K562 (cell line): ENCODE data around the gene GTSE1. TPM values are rescaled to one million over a fixed set of nuclear protein-coding genes. Genes with fewer than 3 reads are reported as not detected.
A peak's percentile ranks its signal among the peaks of the same experiment; 100 is the strongest.
"Not testable (repeated sequence)": the region's sequence is repeated elsewhere in the genome, so short reads cannot be mapped to it uniquely, and the experiment has no call there.

Experiments used
- ATAC-seq: fragments of 200-7000 bp; cut with Tn5 transposase; 3 replicates; pipeline ENCODE4 v1.9.1; 2020; ENCODE audit warnings: moderate library complexity
- BruUV-seq: library from RNA; stranded (reverse); fragments of 400-500 nt; replicated peaks from 2 replicates; lab custom pipeline; 2021; lab: Mats Ljungman, UMichigan
- CTCF ChIA-PET: fragments of 300-600 bp; formaldehyde crosslinking; extraction: SDS; loops from one replicate; lab custom pipeline; 2021; ENCODE audit warnings: low intra/inter-chr PET ratio; lab: Yijun Ruan, JAX
- POLR2A ChIA-PET: fragments of 300-600, 350-650 bp; sonication (Branson Sonifier 250); formaldehyde crosslinking; extraction: SDS; loops from one replicate; lab custom pipeline; 2021; ENCODE audit warnings: antibody characterized with exemption, inconsistent platforms; lab: Yijun Ruan, JAX
- DNase-seq, 4 experiments: peaks; one replicate each; pipeline versions ENCODE4 v3.0.0 to v3.0.0-alpha.2; 2011 to 2018; ENCODE audit warnings: low spot score in 3 of 4, mixed read lengths in 3 of 4; ENCODE audit errors: extremely low read depth in 1 of 4
- FAIRE-seq: peaks from 2 replicates; lab custom pipeline; 2011; peaks lifted over from hg19 to GRCh38; lab: Jason Lieb, UNC
- H2AFZ ChIP-seq: 2 replicates; pipeline ENCODE4 v1.6.0; 2011; ENCODE audit warnings: low read depth, low read length, control low read depth, inconsistent platforms
- H3K27ac ChIP-seq: fragments of 200-600 bp; 3 replicates; pipeline ENCODE4 v1.8.0; 2011; ENCODE audit warnings: low read depth, mild to moderate bottlenecking, control low read depth, inconsistent platforms, low read length, moderate library complexity, mixed read lengths; ENCODE audit errors: extremely low read depth
- H3K27me3 ChIP-seq, 2 experiments: fragments of 300-600 bp in 1 of 2; 2 replicates in 1 of 2; 3 replicates in 1 of 2; pipeline versions ENCODE4 v1.6.0 to v1.8.0; 2011; ENCODE audit warnings: inconsistent platforms in 2 of 2, low read length in 2 of 2, mild to moderate bottlenecking in 1 of 2, mixed read lengths in 1 of 2, moderate library complexity in 1 of 2; ENCODE audit not compliant: control insufficient read depth in 2 of 2, insufficient read depth in 2 of 2
- H3K36me3 ChIP-seq: fragments of 300-600 bp; 3 replicates; pipeline ENCODE4 v1.8.0; 2011; ENCODE audit warnings: mild to moderate bottlenecking, low read length, inconsistent platforms; ENCODE audit not compliant: control insufficient read depth, insufficient read depth
- H3K4me1 ChIP-seq, 2 experiments: fragments of 200-600 bp in 1 of 2; replicated peaks in 1 of 2; 2 replicates in 1 of 2; 3 replicates in 1 of 2; pipeline versions ENCODE4 v1.5.1 to v1.8.0; 2011; ENCODE audit warnings: inconsistent platforms in 2 of 2, low read length in 2 of 2, mild to moderate bottlenecking in 1 of 2, mixed read lengths in 1 of 2, moderate library complexity in 1 of 2; ENCODE audit not compliant: control insufficient read depth in 2 of 2, insufficient read depth in 2 of 2
- H3K4me2 ChIP-seq: 2 replicates; pipeline ENCODE4 v1.6.1; 2011; ENCODE audit warnings: low read length, control low read depth, inconsistent platforms, mixed read lengths; ENCODE audit not compliant: insufficient read depth
- H3K4me3 ChIP-seq: fragments of 200-600 bp; sonication (generic), shearing (Covaris generic); 2 replicates; pipeline ENCODE4 v1.5.1; 2016; ENCODE audit warnings: control low read depth, inconsistent platforms
- H3K79me2 ChIP-seq: fragments of 200-600 bp; 3 replicates; pipeline ENCODE4 v1.8.0; 2011; ENCODE audit warnings: low read length, inconsistent platforms; ENCODE audit not compliant: control insufficient read depth, insufficient read depth
- H3K9ac ChIP-seq, 2 experiments: 2 replicates each; pipeline versions ENCODE4 v1.6.0 to v1.6.1; 2011; ENCODE audit warnings: low read depth in 2 of 2, low read length in 2 of 2, control low read depth in 1 of 2, inconsistent platforms in 1 of 2, mild to moderate bottlenecking in 1 of 2, mixed read lengths in 1 of 2; ENCODE audit not compliant: insufficient read depth in 1 of 2
- H3K9me1 ChIP-seq: one replicate; pipeline ENCODE4 v1.6.0; 2011; ENCODE audit warnings: inconsistent platforms, mild to moderate bottlenecking, low read length, moderate library complexity; ENCODE audit not compliant: control insufficient read depth, insufficient read depth
- H3K9me3 ChIP-seq: replicated peaks from 2 replicates; pipeline ENCODE4 v1.5.1; 2011; ENCODE audit warnings: low read depth, low read length, inconsistent platforms; ENCODE audit not compliant: control insufficient read depth, insufficient read depth
- H4K20me1 ChIP-seq: replicated peaks from 2 replicates; pipeline ENCODE4 v1.6.1; 2011; ENCODE audit warnings: low read length, inconsistent platforms, mixed read lengths; ENCODE audit not compliant: control insufficient read depth, insufficient read depth
- DACH1 ChIP-seq: fragments of 450-650 bp; IDR thresholded peaks from 2 replicates; pipeline ENCODE4 v1.6.1; 2018; ENCODE audit not compliant: partially characterized antibody
- GABPA ChIP-seq: fragments of 200-800 bp; sonication (Bioruptor generic); conservative IDR thresholded peaks from 2 replicates; pipeline ENCODE4 v1.6.1; 2016; ENCODE audit warnings: low read depth, missing genetic modification characterization, missing compliant biosample characterization
- MBD2 ChIP-seq: sonication (generic); IDR thresholded peaks from 2 replicates; pipeline ENCODE4 v1.6.1; 2016; ENCODE audit warnings: low read depth, borderline replicate concordance
- NCOA2 ChIP-seq, 2 experiments: fragments of 450-650 bp; IDR thresholded peaks; 2 replicates each; pipeline ENCODE4 v1.6.1; 2018; ENCODE audit warnings: mild to moderate bottlenecking in 2 of 2, moderate library complexity in 1 of 2; ENCODE audit not compliant: partially characterized antibody in 2 of 2
- SAP30 ChIP-seq: fragments of 200-600 bp; sonication (generic); IDR thresholded peaks from 2 replicates; pipeline ENCODE4 v1.6.1; 2012; ENCODE audit warnings: borderline replicate concordance, low read depth, mild to moderate bottlenecking, moderate library complexity, low read length, control low read depth, inconsistent platforms; ENCODE audit not compliant: insufficient read depth, poor library complexity, severe bottlenecking
- TBP ChIP-seq: optimal IDR thresholded peaks from 2 replicates; pipeline ENCODE3; 2011; ENCODE audit warnings: low read depth, low read length, improper control_type of control experiment
- TRIM24 ChIP-seq, 2 experiments: fragments of 450-650 bp; IDR thresholded peaks; 2 replicates each; pipeline ENCODE4 v1.6.1; 2016
- TRIM28 ChIP-seq: fragments of 450-650 bp; IDR thresholded peaks from 2 replicates; pipeline ENCODE4 v1.6.1; 2017
- ZFP36 ChIP-seq: fragments of 150-350 bp; IDR thresholded peaks from 2 replicates; pipeline ENCODE4 v1.6.1; 2018; ENCODE audit warnings: low read length, low read depth; ENCODE audit not compliant: partially characterized antibody
- WGBS: fragments of 100-300 bp; shearing (Covaris generic); methylation state at CpG from one replicate; pipeline ENCODE4 v1.1.6; 2016; ENCODE audit warnings: low coverage, mixed read lengths; ENCODE audit not compliant: insufficient coverage; ENCODE audit errors: missing lambda C conversion rate; 5-methylcytosine and 5-hydroxymethylcytosine counted together
- in situ Hi-C: fragments of 300-500 bp; cut with MboI; formaldehyde crosslinking; loops from 4 replicates; pipeline ENCODE4 v1.15.0; 2018; ENCODE audit warnings: inconsistent platforms, mixed read lengths
- intact Hi-C: fragments of 100-400 bp; cut with micrococcal nuclease; formaldehyde crosslinking; loops from 2 replicates; pipeline ENCODE4 v1.14.2; 2022
- polyA plus RNA-seq, 8 experiments: library from polyadenylated mRNA; depleted of rRNA in 4 of 8; stranded (reverse) in 5 of 8; unstranded in 3 of 8; fragments of >200 nt; fragmentation: Nextera tagmentation in 2 of 8; fragmentation: Illumina TruSeq in 1 of 8; extraction: Ambion mirVana in 2 of 8; extraction: Trizol in 1 of 8; gene quantifications; 2 replicates each; pipeline versions ENCODE4 v1.2.1 to v1.2.3, GENCODE V29; 2011 to 2014; ENCODE audit warnings: inconsistent platforms in 1 of 8, missing spikeins in 1 of 8
- total RNA-seq, 7 experiments: library from RNA; depleted of rRNA in 6 of 7; stranded (reverse); fragments of >200 nt in 6 of 7; fragmentation: Illumina TruSeq in 2 of 7; extraction: Trizol in 2 of 7; gene quantifications; 2 replicates each; pipeline versions ENCODE4 v1.2.1 to v1.2.3, GENCODE V29; 2011 to 2021; ENCODE audit warnings: low replicate concordance in 1 of 7

Gene GTSE1
- total and polyA plus RNA-seq, 9 of the 15 experiments (the other 6 are each of a cell fraction or from before 2014, with no cell fraction given), result 2.5 to 22.5 (median 12.9) TPM

DNA sequence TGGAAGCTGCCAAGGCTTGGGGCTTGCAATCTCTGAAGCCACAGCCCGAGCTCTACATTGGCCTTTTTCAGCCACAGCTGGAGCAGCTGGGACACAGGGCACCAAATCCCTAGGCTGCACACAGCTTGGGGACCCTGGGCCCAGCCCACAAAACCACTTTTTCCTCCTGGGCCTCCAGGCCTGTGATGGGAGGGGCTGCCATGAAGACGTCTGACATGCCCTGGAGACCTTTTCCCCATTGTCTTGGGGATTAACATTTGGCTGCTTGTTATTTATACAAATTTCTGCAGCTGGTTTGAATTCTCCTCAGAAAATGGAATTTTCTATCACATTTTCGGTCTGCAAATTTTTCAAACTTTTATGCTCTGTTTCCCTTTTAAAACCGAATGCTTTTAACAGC is 31.0 kb upstream of the GTSE1 start:
- H3K9ac ChIP-seq, H3K36me3 ChIP-seq, H3K9me3 ChIP-seq, H2AFZ ChIP-seq, ATAC-seq, H3K9me1 ChIP-seq, intact Hi-C loops, BruUV-seq, POLR2A ChIA-PET, H3K4me2 ChIP-seq, H4K20me1 ChIP-seq, H3K4me3 ChIP-seq, FAIRE-seq, H3K27me3 ChIP-seq, CTCF ChIA-PET, in situ Hi-C loops, H3K27ac ChIP-seq, DNase-seq: not testable (repeated sequence)
- Histone ChIP-seq H3K4me1 (peaks cover 0 to 24% of the 10 kb centered on the region in 2 experiments; a peak in 4 of 5 replicates), H3K79me2 (peaks cover 17% of the 10 kb centered on the region)
- WGBS, result 48% methylated on average over 4 of the region's 4 CpGs
- TF ChIP-seq TRIM28, result peak; percentile 81
- peak; percentile 66 for TF ChIP-seq ZFP36

- in situ Hi-C loops, result no loop called here
- no peaks in the 10 kb centered on the region for H3K27me3 ChIP-seq
- WGBS, result 3% methylated on average over 37 of the region's 74 CpGs
- peaks cover 0 to 24% of the 10 kb centered on the region in 2 experiments; a peak in 4 of 5 replicates for H3K4me1 ChIP-seq
- ATAC-seq, result peak; percentile 98
- peak; percentile 89 to 93 (median 91) for DNase-seq
- peak within 1 kb of the TSS; percentile 84 for H3K4me2 ChIP-seq
- intact Hi-C loops, result no loop called here
- no peaks in the 10 kb centered on the region; the same call in none of the 2 replicates for H3K9me3 ChIP-seq
- H3K9ac ChIP-seq, result peak within 1 kb of the TSS; percentile 79 to 95
- H3K4me3 ChIP-seq, result peak within 1 kb of the TSS; percentile 90
- no peaks in the 10 kb centered on the region for H4K20me1 ChIP-seq
- peaks cover 2% of the 10 kb centered on the region for H3K9me1 ChIP-seq
- peak within 1 kb of the TSS; percentile 83 for H2AFZ ChIP-seq
- ChIA-PET POLR2A (interaction anchor here (0.6 to 3.6 kb wide), 13 partner anchors 11 to 287 kb away, joined by 3 to 28 read pairs (median 3); partner anchors contain the start of gene CDPF1), CTCF (no interaction called here)
- H3K36me3 ChIP-seq, result peaks cover 12% of the 10 kb centered on the region; the same call in 2 of the 3 replicates
- FAIRE-seq, result peak; percentile 42
- BruUV-seq, result no TSS peak
- peak within 1 kb of the TSS; percentile 69 for H3K27ac ChIP-seq
- peaks cover 17% of the 10 kb centered on the region for H3K79me2 ChIP-seq
- TF ChIP-seq TBP (peak; percentile 47), MBD2 (peak; percentile 44; the same call in 1 of the 2 replicates), TRIM24 (IDR thresholded peaks at IDR 0.05) (no peak), NCOA2 (IDR thresholded peaks at IDR 0.05; ENCODE audit: partially characterized antibody in 2 of 2) (no peak), DACH1 (no peak), GABPA (tag) (no peak), SAP30 (peak; percentile 35)
Measured at GRCh38 chr22:46267431-46268279, 29.0 kb upstream of the GTSE1 start, which contains the start of gene TTC38. Gene TTC38, plus strand, starts transcription at chr22:46268008. Its CDS starts 32 bp downstream, at chr22:46268040.
